ENCODE data around the gene ANAPC2. TPM values are rescaled to one million over a fixed set of nuclear protein-coding genes. Genes with fewer than 3 reads are reported as not detected.

The ANAPC2 gene
- total and polyA plus RNA-seq, 4 donors, result 9.3 to 32.6 (median 19.6) TPM

DNA sequence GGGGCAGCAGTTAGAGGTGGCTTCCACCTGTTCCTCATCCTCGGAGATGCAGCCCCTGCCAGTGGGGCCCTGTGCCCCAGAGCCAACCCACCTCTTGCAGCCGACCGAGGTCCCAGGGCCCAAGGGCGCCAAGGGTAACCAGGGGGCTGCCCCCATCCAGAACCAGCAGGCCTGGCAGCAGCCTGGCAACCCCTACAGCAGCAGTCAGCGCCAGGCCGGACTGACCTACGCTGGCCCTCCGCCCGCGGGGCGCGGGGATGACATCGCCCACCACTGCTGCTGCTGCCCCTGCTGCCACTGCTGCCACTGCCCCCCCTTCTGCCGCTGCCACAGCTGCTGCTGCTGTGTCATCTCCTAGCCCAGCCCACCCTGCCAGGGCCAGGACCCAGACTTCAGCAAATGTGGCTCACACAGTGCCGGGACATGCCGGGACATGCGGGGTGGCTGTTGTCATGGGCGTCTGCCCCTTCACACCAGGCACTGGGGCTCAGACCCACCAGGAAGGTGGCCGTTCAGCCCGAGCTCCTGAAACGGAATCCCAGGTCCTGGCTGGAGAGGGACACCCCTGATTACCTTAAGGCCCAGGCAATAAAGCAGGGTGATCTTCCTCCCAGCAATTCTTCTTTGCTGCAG lies 37.5 kb upstream of the ANAPC2 start:
- no peaks in the 10 kb centered on the region for H3K9me3 ChIP-seq (ENCODE audit: control insufficient read depth in 4 of 4, low read length in 3 of 4)
- no peak overlapping the region for H3K27ac ChIP-seq (ENCODE audit: low read depth in 1 of 2, low read length in 2 of 2)
- WGBS, result 83% methylated on average over 21 of the region's 21 CpGs
- H3K4me3 ChIP-seq (ENCODE audit: low read depth in 1 of 3, low read length in 3 of 3), result no peak overlapping the region
- TF ChIP-seq, protein P1, sequence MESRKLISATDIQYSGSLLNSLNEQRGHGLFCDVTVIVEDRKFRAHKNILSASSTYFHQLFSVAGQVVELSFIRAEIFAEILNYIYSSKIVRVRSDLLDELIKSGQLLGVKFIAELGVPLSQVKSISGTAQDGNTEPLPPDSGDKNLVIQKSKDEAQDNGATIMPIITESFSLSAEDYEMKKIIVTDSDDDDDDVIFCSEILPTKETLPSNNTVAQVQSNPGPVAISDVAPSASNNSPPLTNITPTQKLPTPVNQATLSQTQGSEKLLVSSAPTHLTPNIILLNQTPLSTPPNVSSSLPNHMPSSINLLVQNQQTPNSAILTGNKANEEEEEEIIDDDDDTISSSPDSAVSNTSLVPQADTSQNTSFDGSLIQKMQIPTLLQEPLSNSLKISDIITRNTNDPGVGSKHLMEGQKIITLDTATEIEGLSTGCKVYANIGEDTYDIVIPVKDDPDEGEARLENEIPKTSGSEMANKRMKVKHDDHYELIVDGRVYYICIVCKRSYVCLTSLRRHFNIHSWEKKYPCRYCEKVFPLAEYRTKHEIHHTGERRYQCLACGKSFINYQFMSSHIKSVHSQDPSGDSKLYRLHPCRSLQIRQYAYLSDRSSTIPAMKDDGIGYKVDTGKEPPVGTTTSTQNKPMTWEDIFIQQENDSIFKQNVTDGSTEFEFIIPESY (IDR thresholded peaks at IDR 0.05), result no peak
- peaks cover 10 to 23% (median 14%) of the 10 kb centered on the region in 4 donors for H3K4me1 ChIP-seq (ENCODE audit: control insufficient read depth in 4 of 4, insufficient read depth in 4 of 4, low read length in 3 of 4)
- H3K27me3 ChIP-seq (ENCODE audit: control insufficient read depth in 4 of 4, insufficient read depth in 4 of 4, low read length in 3 of 4), result no peaks in the 10 kb centered on the region
- no peaks in the 10 kb centered on the region for H3K36me3 ChIP-seq (ENCODE audit: control insufficient read depth in 4 of 4, insufficient read depth in 3 of 4, low read depth in 1 of 4, low read length in 3 of 4)
- H3K9ac ChIP-seq (ENCODE audit: low read depth in 1 of 2, low read length in 2 of 2), result no peak overlapping the region
- DNase-seq (ENCODE audit: low spot score), result no peak

DNA sequence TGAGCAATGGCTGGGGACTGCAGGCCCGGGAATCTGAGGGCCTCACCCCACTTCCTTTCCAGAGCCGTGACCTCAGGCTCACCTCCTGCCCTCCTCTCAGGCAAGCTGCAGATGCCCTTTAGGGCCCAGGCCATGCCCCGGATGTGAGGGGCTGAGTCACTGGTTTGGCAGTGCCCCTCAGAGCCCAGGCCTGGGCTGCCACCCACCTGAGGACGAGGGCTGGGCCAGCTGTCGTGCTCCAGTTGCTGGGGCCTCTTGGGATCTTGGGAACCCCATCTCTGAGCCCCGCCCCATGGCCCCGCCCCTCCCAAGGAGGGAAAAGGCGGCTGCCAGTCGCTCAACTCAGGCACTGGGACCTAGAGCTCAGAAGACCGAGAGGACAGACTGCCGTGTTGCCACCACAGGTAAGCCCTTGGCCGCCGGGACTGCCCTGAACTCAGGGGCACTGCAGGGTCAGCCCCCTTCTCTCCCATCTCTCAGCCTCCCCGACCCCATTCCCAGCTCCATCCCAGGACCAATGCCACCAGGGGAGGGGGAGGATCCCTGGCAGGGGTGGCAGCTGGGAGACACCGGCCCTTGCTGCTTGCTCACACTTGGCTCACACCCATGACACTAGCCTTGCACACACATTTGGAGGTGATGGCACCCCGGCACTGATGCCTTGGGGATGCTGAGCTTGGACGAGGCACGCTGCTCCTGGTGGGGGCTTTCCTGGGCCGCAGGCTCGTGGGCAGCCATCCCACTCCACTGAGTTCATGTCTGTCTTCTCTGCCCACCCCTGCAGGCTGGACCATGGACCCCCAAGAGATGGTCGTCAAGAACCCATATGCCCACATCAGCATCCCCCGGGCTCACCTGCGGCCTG lies 36.7 kb upstream of the ANAPC2 start, which contains the start of gene CYSRT1:
CYSRT1 (plus strand) TSS at position 345 of the 865 bp plus-strand sequence; CDS start at position 793, 448 bp downstream.
- Histone ChIP-seq H3K4me3 (ENCODE audit: low read depth in 1 of 3, low read length in 3 of 3) (peak within 1 kb of the TSS; percentile 67 to 88 (median 86)), H3K27me3 (ENCODE audit: control insufficient read depth in 4 of 4, insufficient read depth in 4 of 4, low read length in 3 of 4) (no peaks in the 10 kb centered on the region), H3K27ac (ENCODE audit: low read depth in 1 of 2, low read length in 2 of 2) (peak within 1 kb of the TSS; percentile 57 to 84), H3K36me3 (ENCODE audit: control insufficient read depth in 4 of 4, insufficient read depth in 3 of 4, low read depth in 1 of 4, low read length in 3 of 4) (no peaks in the 10 kb centered on the region), H3K9ac (ENCODE audit: low read depth in 1 of 2, low read length in 2 of 2) (peak within 1 kb of the TSS; percentile 42 to 45), H3K9me3 (ENCODE audit: control insufficient read depth in 4 of 4, low read length in 3 of 4) (no peaks in the 10 kb centered on the region), H3K4me1 (ENCODE audit: control insufficient read depth in 4 of 4, insufficient read depth in 4 of 4, low read length in 3 of 4) (peaks cover 10 to 22% (median 14%) of the 10 kb centered on the region in 4 donors)
- no peak for DNase-seq (ENCODE audit: low spot score)
- TF ChIP-seq CTCF (IDR thresholded peaks at IDR 0.05; ENCODE audit: low read depth, low read length, missing input control), result no peak
- TF ChIP-seq, protein P2, sequence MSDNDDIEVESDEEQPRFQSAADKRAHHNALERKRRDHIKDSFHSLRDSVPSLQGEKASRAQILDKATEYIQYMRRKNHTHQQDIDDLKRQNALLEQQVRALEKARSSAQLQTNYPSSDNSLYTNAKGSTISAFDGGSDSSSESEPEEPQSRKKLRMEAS (IDR thresholded peaks at IDR 0.05), result no peak
- no peak for TF ChIP-seq FOXA2 (IDR thresholded peaks at IDR 0.05)
- TF ChIP-seq HNF4A (conservative IDR thresholded peaks at IDR 0.05), result no peak
- TF ChIP-seq FOXA1 (IDR thresholded peaks at IDR 0.05), result no peak
- no peak for TF ChIP-seq RAD21 (IDR thresholded peaks at IDR 0.05)
- TF ChIP-seq HNF4G (IDR thresholded peaks at IDR 0.05), result no peak
- TF ChIP-seq ATF3 (IDR thresholded peaks at IDR 0.05), result no peak
- no peak for TF ChIP-seq NR2F2 (IDR thresholded peaks at IDR 0.05)
- TF ChIP-seq TAF1 (conservative IDR thresholded peaks at IDR 0.05), result no peak
- TF ChIP-seq JUND (IDR thresholded peaks at IDR 0.05), result no peak
- TF ChIP-seq YY1 (IDR thresholded peaks at IDR 0.05), result no peak
- TF ChIP-seq RXRA (IDR thresholded peaks at IDR 0.05), result no peak
- TF ChIP-seq, protein P1 (IDR thresholded peaks at IDR 0.05), result no peak
- WGBS, result 60% methylated on average over 23 of the region's 23 CpGs
